ENCODE data around the gene GRID2. TPM values are rescaled to one million over a fixed set of nuclear protein-coding genes. Genes with fewer than 3 reads are reported as not detected.

Gene GRID2
- total and polyA plus RNA-seq, 9 of the 15 experiments (the other 6 are each of a cell fraction or from before 2014, with no cell fraction given), result 0.04 TPM; not detected in 7

DNA sequence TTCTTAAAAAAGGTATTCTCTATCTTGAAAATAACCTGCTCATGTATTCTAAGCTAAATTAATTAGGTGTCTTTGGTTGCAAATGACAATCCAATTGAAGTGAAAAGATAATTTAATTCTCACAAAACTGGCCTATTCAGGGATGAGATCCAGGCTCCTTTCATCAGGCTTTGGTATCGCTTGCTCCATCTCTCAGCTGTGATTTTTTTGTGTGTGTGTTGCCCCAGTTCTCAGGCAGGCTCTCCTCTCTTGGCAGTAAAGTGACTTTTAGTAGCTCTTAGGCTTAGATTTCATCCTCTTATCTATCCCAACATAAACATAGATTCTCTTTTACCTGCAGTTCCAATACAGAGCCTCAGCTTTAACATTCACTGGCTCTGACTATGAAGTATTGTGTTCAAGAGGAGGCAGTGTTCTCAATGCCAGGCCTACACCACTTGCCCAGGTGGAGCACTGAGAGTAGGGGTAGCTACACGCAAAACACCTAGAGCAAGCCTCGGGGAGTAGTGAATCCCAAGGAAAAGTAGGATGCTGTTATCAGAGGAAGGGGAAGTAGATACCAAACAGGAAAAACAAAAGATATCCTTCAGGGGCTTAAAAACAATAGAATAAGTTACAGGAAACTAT, 1132.3 kb downstream of the GRID2 start:
- no peak for ATAC-seq
- no peaks in the 10 kb centered on the region for H3K4me1 ChIP-seq (replicated peaks in 1 of 2; ENCODE audit: control insufficient read depth in 2 of 2, insufficient read depth in 2 of 2, low read length in 2 of 2)
- FAIRE-seq, result no peak
- in situ Hi-C loops (cut with MboI), result no loop called here
- no peaks in the 10 kb centered on the region for H3K36me3 ChIP-seq (ENCODE audit: control insufficient read depth, insufficient read depth, low read length)
- ChIA-PET CTCF (ENCODE audit: low intra/inter-chr PET ratio) (no interaction called here), POLR2A (no interaction called here)
- H2AFZ ChIP-seq (ENCODE audit: low read depth, low read length), result no peak overlapping the region
- no TSS peak for BruUV-seq (replicated peaks)
- no peaks in the 10 kb centered on the region for H3K27me3 ChIP-seq (ENCODE audit: control insufficient read depth in 2 of 2, insufficient read depth in 2 of 2, low read length in 2 of 2)
- H3K27ac ChIP-seq (ENCODE audit: extremely low read depth, low read depth, low read length), result no peak overlapping the region
- intact Hi-C loops (cut with micrococcal nuclease), result no loop called here
- no peaks in the 10 kb centered on the region for H3K9me3 ChIP-seq (replicated peaks; ENCODE audit: control insufficient read depth, insufficient read depth, low read depth, low read length)
- H3K9ac ChIP-seq (ENCODE audit: insufficient read depth in 1 of 2, low read depth in 2 of 2, low read length in 2 of 2), result no peak overlapping the region
- H3K9me1 ChIP-seq (ENCODE audit: control insufficient read depth, insufficient read depth, low read length), result no peaks in the 10 kb centered on the region
- WGBS (ENCODE audit: insufficient coverage, low coverage, missing lambda C conversion rate), result 0% methylated on average over 3 of the region's 3 CpGs
- H4K20me1 ChIP-seq (replicated peaks; ENCODE audit: control insufficient read depth, insufficient read depth, low read length), result no peaks in the 10 kb centered on the region
- DNase-seq (ENCODE audit: extremely low read depth in 1 of 4, low spot score in 3 of 4), result no peak
- H3K4me3 ChIP-seq, result no peak overlapping the region
- TF ChIP-seq L3MBTL2 (IDR thresholded peaks at IDR 0.05) (no peak), EZH2 (IDR thresholded peaks at IDR 0.05; ENCODE audit: borderline replicate concordance, low read depth, low read length) (no peak), HNRNPL (IDR thresholded peaks at IDR 0.05; ENCODE audit: low read depth, low read length) (no peak), ZNF282 (CRISPR knock-in tag; IDR thresholded peaks at IDR 0.05) (no peak), SMAD4 (CRISPR knock-in tag; conservative IDR thresholded peaks at IDR 0.05) (no peak), CBFB (CRISPR knock-in tag; IDR thresholded peaks at IDR 0.05) (no peak), DPF2 (IDR thresholded peaks at IDR 0.05) (no peak), SIRT6 (IDR thresholded peaks at IDR 0.05; ENCODE audit: low read depth, low read length) (no peak), WHSC1 (IDR thresholded peaks at IDR 0.05; ENCODE audit: low read length) (no peak), BCOR (IDR thresholded peaks at IDR 0.05) (no peak)
- TF ChIP-seq, protein P1, sequence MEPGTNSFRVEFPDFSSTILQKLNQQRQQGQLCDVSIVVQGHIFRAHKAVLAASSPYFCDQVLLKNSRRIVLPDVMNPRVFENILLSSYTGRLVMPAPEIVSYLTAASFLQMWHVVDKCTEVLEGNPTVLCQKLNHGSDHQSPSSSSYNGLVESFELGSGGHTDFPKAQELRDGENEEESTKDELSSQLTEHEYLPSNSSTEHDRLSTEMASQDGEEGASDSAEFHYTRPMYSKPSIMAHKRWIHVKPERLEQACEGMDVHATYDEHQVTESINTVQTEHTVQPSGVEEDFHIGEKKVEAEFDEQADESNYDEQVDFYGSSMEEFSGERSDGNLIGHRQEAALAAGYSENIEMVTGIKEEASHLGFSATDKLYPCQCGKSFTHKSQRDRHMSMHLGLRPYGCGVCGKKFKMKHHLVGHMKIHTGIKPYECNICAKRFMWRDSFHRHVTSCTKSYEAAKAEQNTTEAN (CRISPR knock-in tag; IDR thresholded peaks at IDR 0.05), result no peak
- TF ChIP-seq, protein P2, sequence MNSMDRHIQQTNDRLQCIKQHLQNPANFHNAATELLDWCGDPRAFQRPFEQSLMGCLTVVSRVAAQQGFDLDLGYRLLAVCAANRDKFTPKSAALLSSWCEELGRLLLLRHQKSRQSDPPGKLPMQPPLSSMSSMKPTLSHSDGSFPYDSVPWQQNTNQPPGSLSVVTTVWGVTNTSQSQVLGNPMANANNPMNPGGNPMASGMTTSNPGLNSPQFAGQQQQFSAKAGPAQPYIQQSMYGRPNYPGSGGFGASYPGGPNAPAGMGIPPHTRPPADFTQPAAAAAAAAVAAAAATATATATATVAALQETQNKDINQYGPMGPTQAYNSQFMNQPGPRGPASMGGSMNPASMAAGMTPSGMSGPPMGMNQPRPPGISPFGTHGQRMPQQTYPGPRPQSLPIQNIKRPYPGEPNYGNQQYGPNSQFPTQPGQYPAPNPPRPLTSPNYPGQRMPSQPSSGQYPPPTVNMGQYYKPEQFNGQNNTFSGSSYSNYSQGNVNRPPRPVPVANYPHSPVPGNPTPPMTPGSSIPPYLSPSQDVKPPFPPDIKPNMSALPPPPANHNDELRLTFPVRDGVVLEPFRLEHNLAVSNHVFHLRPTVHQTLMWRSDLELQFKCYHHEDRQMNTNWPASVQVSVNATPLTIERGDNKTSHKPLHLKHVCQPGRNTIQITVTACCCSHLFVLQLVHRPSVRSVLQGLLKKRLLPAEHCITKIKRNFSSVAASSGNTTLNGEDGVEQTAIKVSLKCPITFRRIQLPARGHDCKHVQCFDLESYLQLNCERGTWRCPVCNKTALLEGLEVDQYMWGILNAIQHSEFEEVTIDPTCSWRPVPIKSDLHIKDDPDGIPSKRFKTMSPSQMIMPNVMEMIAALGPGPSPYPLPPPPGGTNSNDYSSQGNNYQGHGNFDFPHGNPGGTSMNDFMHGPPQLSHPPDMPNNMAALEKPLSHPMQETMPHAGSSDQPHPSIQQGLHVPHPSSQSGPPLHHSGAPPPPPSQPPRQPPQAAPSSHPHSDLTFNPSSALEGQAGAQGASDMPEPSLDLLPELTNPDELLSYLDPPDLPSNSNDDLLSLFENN (IDR thresholded peaks at IDR 0.05; ENCODE audit: low read depth in 2 of 2, low read length in 2 of 2), result no peak
- no peak overlapping the region for H3K4me2 ChIP-seq (ENCODE audit: insufficient read depth, low read length)
- no peaks in the 10 kb centered on the region for H3K79me2 ChIP-seq (ENCODE audit: control insufficient read depth, insufficient read depth, low read length)
